ENCODE data around the gene ADD2.

ADD2 gene

DNA sequence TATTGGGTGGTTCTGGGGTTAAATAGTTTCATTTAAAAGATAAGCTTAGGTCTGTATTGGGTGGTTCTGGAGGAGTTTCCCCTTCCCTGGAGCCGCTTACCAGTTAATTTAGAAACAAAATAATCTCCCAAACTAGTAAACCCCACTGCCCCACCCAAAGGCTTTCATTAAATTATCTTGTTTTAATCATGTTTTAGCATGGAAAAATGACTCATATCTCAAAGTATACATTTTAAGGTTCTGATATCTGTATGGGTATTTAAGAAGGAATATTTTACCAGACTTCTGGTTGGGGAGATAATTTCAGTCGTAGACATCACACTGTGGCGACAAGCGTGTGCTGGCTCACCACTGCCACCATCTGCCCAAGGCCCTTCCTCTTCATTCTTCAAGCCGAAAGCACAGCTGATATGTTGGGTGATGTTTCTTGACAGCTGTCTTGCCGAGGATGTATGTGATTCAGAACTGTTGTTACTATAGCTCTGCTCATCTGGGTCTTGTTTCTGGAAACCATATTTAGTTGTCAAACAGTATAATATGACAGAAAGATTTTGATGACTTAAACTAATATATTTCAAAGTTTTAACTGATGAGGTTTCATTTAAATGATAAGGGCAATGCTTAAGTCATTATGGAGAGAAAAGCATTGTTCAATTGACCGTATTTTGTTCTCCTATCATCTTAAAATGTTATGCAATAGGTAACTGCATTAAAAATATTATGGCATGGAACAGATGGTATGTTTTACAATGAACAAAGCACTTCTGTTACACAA, 17.3 kb upstream of the ADD2 start:
- DNase-seq (ENCODE audit: low read depth, low spot score): no peak

GRCh38 chr2:70784320-70784719, 16.3 kb upstream of the ADD2 start:
- DNase-seq (ENCODE audit: low read depth, low spot score): no peak

- DNase-seq (ENCODE audit: low read depth, low spot score): no peak
These were observed 12.0 kb upstream of the ADD2 start for GRCh38 chr2:70779911-70780545.

GRCh38 chr2:70779491-70779890, 11.5 kb upstream of the ADD2 start:
- no peak for DNase-seq (ENCODE audit: low read depth, low spot score)

DNA sequence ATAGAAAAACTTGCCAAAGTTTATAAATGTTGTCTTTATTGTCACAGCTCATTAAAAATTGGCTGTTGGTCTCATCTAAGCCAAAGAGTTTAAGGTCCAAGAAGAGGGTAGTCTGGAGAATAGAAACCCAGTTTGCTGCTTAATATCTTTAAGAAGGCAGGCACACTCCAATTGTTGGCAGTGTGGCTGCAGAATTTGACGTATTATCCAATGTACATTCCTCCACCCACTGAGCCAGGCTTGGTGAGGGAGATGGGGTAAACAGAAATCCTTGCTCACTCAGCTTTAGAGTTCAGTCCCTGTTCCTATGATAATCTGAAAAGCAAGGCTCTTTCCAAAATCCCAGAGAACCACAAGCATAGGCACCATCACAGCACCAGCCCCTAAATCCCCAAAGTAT, 10.7 kb upstream of the ADD2 start:
- no peak for DNase-seq (ENCODE audit: low read depth, low spot score)

DNA sequence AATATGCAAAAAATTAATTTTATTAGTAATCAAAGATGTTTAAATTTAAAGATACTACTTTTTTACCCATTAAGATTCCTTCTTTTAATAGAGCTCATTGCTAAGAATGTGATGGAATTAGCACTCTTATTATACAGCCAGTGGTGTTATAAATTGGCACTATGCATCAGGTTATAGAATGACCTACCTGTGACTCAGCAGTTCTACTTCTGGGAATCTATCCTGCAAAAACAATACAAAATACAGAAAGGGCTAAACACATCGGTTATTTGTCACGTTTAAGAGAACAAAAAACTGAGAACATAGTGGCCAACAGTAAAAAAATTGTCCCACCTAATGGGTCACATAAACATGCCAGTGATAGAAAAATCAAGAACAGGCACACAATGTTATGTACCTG, 9.4 kb upstream of the ADD2 start:
- no peak for DNase-seq (ENCODE audit: low read depth, low spot score)

GRCh38 chr2:70776266-70776665, 8.3 kb upstream of the ADD2 start:
- no peak for DNase-seq (ENCODE audit: low read depth, low spot score)

- no peak for DNase-seq (ENCODE audit: low read depth, low spot score)
These were observed 7.1 kb upstream of the ADD2 start for GRCh38 chr2:70775141-70775540.

- no peak for DNase-seq (ENCODE audit: low read depth, low spot score)
These were observed 4.6 kb upstream of the ADD2 start for GRCh38 chr2:70772486-70773155.

DNA sequence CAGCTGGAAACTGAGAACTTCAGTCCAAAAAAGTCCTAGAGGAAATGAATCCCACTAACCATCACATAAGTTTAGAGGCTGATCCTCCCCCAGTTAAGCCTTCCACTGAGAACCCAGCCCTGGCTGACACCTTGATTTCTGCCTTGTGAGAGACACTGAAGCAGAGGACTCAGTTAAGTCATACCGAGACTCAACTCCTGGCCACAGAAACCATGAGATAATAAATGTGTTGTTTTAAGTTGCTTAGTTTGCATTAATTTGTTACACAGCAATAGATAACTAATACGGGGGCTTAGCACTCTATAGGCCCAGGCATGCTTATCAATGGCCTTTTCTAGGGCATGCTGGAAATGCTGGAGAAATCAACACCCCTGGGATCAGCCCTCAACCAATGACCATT, 3.4 kb upstream of the ADD2 start:
- DNase-seq (ENCODE audit: low read depth, low spot score): no peak

- DNase-seq (ENCODE audit: low read depth, low spot score): no peak
These were observed 1.4 kb upstream of the ADD2 start for GRCh38 chr2:70769450-70769849.

- no peak for DNase-seq (ENCODE audit: low read depth, low spot score)
These were observed 638 bp upstream of the ADD2 start for GRCh38 chr2:70768590-70769085.

GRCh38 chr2:70767079-70767698, 811 bp downstream of the ADD2 start:
- DNase-seq (ENCODE audit: low read depth, low spot score): peak; percentile 69

- DNase-seq (ENCODE audit: low read depth, low spot score): no peak
These were observed 1.5 kb downstream of the ADD2 start for GRCh38 chr2:70766357-70767078.

- no peak for DNase-seq (ENCODE audit: low read depth, low spot score)
These were observed 2.5 kb downstream of the ADD2 start for GRCh38 chr2:70765507-70765906.

DNA sequence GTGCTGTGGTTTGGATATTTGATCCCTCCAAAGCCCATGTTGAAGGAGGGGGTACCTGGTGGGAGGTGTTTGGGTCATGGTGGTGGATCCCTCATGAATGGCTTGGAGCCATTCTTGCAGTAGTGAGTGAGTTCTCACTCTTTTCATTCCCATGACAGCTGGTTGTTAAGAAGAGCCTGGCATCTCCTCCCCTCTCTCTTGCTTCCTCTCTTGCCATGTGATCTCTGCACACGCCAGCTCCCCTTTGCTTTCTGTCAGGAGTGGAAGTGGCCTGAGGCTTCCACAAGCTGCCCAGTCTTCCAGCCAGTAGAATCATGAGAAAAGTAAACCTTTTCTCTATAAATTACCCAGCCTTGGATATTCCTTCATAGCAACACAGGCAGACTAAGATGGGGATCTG, 8.6 kb downstream of the ADD2 start:
- DNase-seq (ENCODE audit: low read depth, low spot score): no peak

DNA sequence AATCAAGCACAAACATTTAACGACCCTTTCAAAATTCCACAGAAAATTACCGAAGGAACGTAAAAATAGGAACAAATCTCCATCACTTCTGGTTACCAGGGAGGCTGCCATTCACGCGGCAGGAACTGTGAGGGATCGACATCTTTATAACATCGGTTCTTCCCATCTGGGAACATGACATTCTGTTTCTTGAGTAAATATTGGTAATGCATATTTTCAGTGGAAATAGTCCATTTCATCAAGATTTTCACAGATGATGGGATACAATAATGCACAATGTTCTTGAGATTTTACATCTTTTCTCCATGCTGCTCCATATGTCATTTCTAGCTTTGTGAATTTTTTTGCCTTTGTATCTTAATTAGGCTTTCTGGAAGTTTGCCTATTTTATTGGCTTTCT, 10.0 kb downstream of the ADD2 start:
- no peak for DNase-seq (ENCODE audit: low read depth, low spot score)

DNA sequence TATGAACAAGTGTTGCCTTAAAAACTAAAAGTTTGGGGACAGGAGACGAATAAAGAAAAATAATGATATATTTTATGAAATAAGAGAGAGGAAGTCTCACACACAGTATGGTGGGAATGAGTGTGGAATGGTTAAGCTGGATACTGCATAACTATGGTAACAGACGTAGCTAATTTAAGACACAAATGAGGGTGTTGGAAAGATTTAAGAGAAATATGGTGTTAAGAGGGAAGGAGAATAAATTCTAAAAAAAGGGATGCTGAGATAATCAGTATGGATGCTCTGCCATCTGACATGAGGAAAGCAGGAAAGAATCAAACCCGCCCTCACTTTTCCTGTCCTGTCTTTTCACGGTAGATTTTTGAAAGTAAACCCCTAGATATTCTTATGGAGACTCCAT, 10.6 kb downstream of the ADD2 start:
- no peak for DNase-seq (ENCODE audit: low read depth, low spot score)

GRCh38 chr2:70756128-70756527, 11.9 kb downstream of the ADD2 start:
- DNase-seq (ENCODE audit: low read depth, low spot score): no peak

DNA sequence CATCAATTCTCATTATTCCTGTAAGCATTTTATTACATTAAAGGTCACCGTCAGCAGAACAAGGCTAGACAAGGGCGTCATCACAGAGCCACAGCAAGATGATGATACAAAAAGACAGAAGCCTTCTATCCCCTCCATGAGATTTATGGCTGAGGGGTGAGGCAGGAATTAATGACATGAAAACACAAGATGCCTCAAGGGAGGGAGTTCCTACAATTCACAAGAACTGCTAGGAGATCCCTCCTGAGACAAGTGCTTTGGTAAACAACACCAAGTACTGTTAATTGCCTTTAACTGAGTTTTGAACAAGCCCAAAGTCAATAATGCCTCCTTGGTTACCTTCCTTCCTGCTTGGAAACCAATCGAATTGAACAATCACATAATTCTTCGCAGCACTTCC, 14.1 kb downstream of the ADD2 start:
- DNase-seq (ENCODE audit: low read depth, low spot score): no peak

DNA sequence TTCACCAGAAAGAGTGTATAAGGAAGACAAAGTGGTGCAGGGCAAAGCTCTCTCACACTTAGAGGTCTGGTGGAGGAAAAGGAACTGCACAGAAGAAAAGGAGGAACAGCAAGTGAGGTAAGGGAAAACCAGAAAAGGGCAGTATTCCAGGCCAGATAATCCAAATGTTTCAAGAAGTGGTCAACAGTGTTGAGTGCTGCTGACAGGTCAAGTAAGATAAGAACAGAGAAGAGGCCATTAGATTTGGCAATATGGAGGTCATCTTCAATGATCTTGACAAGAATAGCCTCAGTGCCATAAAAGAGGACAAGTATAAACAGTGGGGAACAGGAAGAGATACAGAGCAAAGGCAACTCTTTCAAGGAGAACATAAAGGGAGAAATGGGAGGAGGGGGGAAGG, 15.0 kb downstream of the ADD2 start:
- no peak for DNase-seq (ENCODE audit: low read depth, low spot score)

DNA sequence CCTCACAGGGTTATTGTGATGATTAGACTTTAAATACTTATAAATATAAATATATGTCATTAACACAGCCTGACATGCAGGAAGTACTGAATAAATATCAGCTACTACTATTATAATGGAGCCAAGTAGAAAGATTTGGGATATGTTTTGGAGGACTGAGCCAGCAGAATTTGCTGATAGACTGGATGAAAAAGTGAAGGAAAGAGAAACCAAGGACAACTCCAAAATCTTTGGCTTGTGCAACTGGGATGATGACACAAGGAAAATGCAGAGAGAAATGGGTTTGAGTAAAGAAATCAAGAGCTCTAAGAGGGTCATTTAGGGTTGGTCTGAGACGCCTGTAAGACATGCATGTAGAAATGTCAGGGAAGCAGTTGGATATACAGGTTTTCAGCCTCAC, 15.6 kb downstream of the ADD2 start:
- no peak for DNase-seq (ENCODE audit: low read depth, low spot score)
